ENCODE measurements around the gene WDR75. TPM values are rescaled to one million over a fixed set of nuclear protein-coding genes. Genes with fewer than 3 reads are reported as not detected.

Gene WDR75
- total RNA-seq, 4 donors from 2014 or later = 37.7 to 48.8 (median 42.2) TPM

GRCh38 chr2:189408294-189408693, 33.0 kb upstream of the WDR75 start:
- TF ChIP-seq CTCF (IDR thresholded peaks at IDR 0.05; ENCODE audit: low read depth) = no peak

DNA sequence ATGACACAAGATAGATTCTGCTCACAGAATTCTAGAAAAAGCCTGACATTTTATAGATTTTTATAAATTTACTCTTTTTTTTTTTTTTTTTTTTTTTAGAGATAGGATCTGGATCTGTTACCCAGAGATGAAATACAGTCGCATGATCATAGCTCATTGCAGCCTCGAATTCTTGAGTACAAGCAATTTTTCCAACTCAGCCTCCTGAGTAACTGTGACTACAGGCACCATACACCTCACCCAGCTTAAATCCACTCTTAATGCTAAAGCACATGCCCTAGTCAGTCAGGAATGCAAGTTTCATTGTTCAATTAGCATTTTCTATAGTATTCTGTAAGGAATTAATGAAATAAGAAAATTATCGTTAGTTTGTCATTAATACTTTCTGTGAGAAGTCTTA, 32.1 kb upstream of the WDR75 start:
- no peak for TF ChIP-seq CTCF (IDR thresholded peaks at IDR 0.05; ENCODE audit: low read depth)

DNA sequence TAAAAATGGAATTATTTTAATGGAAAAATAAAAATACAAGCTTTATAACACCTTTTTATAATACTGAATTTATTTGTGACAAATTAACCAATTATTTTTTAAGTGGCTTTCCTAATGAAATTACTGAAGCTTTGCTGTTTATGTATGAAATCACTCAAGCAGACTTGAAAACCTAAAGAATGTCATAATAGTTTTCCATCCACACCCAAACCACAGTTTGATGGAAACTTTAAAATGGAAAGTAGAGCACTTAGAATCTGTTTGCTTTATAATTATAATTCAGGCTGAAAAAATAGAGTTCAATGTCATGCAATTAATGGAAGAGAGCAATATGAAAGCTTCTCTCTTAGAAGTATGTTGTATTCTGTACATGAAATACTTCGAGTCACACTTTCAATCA, 31.6 kb upstream of the WDR75 start:
- TF ChIP-seq CTCF (IDR thresholded peaks at IDR 0.05; ENCODE audit: low read depth) = no peak

DNA sequence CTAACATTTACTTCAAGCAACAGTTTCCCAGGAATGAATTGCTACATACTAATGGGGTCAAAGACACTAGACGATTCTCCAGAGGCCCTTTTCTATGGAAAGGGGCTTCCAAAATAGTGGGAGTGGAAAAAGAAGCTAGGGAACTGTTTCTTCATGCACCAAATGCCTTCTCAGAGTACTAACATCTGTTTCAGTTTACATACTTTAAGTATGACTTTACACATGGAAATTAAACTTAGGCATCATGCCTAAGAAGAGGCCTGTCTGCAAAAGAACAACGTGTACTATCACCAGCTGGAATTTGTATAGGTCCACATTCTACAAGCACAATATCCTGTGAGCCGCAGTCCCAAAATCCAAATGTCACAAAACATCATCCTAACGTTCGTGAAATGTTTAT, 29.4 kb upstream of the WDR75 start:
- TF ChIP-seq CTCF (IDR thresholded peaks at IDR 0.05; ENCODE audit: low read depth) = no peak

GRCh38 chr2:189412330-189412953, 28.8 kb upstream of the WDR75 start:
- no peak for TF ChIP-seq CTCF (IDR thresholded peaks at IDR 0.05; ENCODE audit: low read depth)

- TF ChIP-seq CTCF (IDR thresholded peaks at IDR 0.05; ENCODE audit: low read depth) = no peak
Observed at GRCh38 chr2:189413249-189413648, 28.0 kb upstream of the WDR75 start.

DNA sequence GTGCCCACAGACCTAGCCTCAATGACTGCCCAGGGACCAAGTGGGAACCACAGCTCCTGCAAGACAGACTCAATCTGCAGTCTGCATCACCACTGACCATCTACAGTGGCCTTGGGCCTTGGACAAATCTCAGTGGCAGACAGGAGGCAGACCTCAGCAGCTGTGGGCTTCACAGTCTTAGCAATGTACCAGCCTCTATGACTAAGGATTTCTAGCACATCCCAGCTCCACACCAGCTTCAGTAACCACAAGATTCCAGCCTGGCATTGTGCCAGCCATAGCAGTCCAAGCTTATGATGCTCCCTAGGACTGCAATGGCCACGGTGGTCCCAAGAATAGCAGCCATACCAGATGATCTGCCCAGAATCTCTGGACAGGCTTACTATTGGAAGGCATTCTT, 19.6 kb upstream of the WDR75 start:
- no peak for TF ChIP-seq CTCF (IDR thresholded peaks at IDR 0.05; ENCODE audit: low read depth)
